WTC11 (cell line): ENCODE data around the gene CBFA2T2.

Source experiments
- CTCF ChIP-seq: fragments of 200-600 bp; IDR thresholded peaks from 2 replicates; pipeline ENCODE4 v1.8.0; 2022; ENCODE audit warnings: antibody characterized with exemption
- FOXP1 ChIP-seq: sonication (generic); formaldehyde crosslinking; IDR thresholded peaks from 2 replicates; pipeline ENCODE4 v1.8.0; 2022; ENCODE audit warnings: missing genetic modification reagents, mild to moderate bottlenecking, moderate library complexity, borderline replicate concordance
- GTF2I ChIP-seq: fragments of 250-450 bp; sonication (Bioruptor Pico); conservative IDR thresholded peaks from 2 replicates; pipeline ENCODE4 v1.4.0; 2021; ENCODE audit warnings: mild to moderate bottlenecking
- HMGXB4 ChIP-seq: sonication (generic); formaldehyde crosslinking; IDR thresholded peaks from 2 replicates; pipeline ENCODE4 v1.8.1; 2023; ENCODE audit warnings: mild to moderate bottlenecking, moderate library complexity, missing genetic modification reagents
- MAX ChIP-seq: sonication (generic); formaldehyde crosslinking; IDR thresholded peaks from 2 replicates; pipeline ENCODE4 v1.8.0; 2022; ENCODE audit warnings: mild to moderate bottlenecking, missing genetic modification reagents
- PRDM15 ChIP-seq: sonication (generic); formaldehyde crosslinking; IDR thresholded peaks from 2 replicates; pipeline ENCODE4 v1.8.0; 2022; ENCODE audit warnings: missing genetic modification reagents
- STAT6 ChIP-seq: sonication (generic); formaldehyde crosslinking; conservative IDR thresholded peaks from 2 replicates; pipeline ENCODE4 v1.8.1; 2023; ENCODE audit warnings: mild to moderate bottlenecking, low read depth, missing genetic modification reagents, moderate library complexity
- TEAD4 ChIP-seq: sonication (generic); formaldehyde crosslinking; IDR thresholded peaks from 2 replicates; pipeline ENCODE4 v1.8.0; 2022; ENCODE audit warnings: mild to moderate bottlenecking, missing genetic modification reagents
- ZNF121 ChIP-seq: sonication (generic); formaldehyde crosslinking; IDR thresholded peaks from 2 replicates; pipeline ENCODE4 v1.8.0; 2023; ENCODE audit warnings: missing genetic modification reagents
- ZNF219 ChIP-seq: sonication (generic); formaldehyde crosslinking; IDR thresholded peaks from 2 replicates; pipeline ENCODE4 v1.8.0; 2023; ENCODE audit warnings: missing genetic modification reagents, mild to moderate bottlenecking, borderline replicate concordance
- ZNF232 ChIP-seq: sonication (generic); formaldehyde crosslinking; IDR thresholded peaks from 2 replicates; pipeline ENCODE4 v1.8.0; 2022; ENCODE audit warnings: mild to moderate bottlenecking, missing genetic modification reagents
- ZNF263 ChIP-seq: sonication (generic); formaldehyde crosslinking; IDR thresholded peaks from 2 replicates; pipeline ENCODE4 v1.8.1; 2022; ENCODE audit warnings: low read depth, mild to moderate bottlenecking, moderate library complexity, missing genetic modification reagents
- ZNF416 ChIP-seq: fragments of 250-450 bp; sonication (Bioruptor Pico); IDR thresholded peaks from 2 replicates; pipeline ENCODE4 v1.9.0; 2021; ENCODE audit warnings: mild to moderate bottlenecking, inconsistent platforms

GRCh38 chr20:33459599-33459998 lies 30.3 kb upstream of the CBFA2T2 start:
- TF ChIP-seq CTCF: no peak
- TF ChIP-seq MAX (CRISPR knock-in tag): no peak
- no peak for TF ChIP-seq GTF2I (CRISPR knock-in tag)
- no peak for TF ChIP-seq HMGXB4 (CRISPR knock-in tag)
- TF ChIP-seq FOXP1 (CRISPR knock-in tag): no peak
- TF ChIP-seq ZNF219 (CRISPR knock-in tag): no peak
- TF ChIP-seq ZNF121 (CRISPR knock-in tag): no peak
- TF ChIP-seq ZNF263 (CRISPR knock-in tag): no peak
- TF ChIP-seq ZNF232 (CRISPR knock-in tag): no peak
- no peak for TF ChIP-seq ZNF416 (CRISPR knock-in tag)
- no peak for TF ChIP-seq PRDM15 (CRISPR knock-in tag)
- TF ChIP-seq TEAD4: no peak
- no peak for TF ChIP-seq STAT6 (CRISPR knock-in tag)
